GM10847 (cell line): Measurements from ENCODE around the gene NCKAP5.

Experiments
- POLR2A ChIP-seq: IDR thresholded peaks from 2 replicates; pipeline ENCODE4 v1.6.1; 2011; ENCODE audit not compliant: insufficient read length; ENCODE audit errors: extremely low read depth

Gene NCKAP5

GRCh38 chr2:132911726-132912724 is 656.2 kb downstream of the NCKAP5 start:
- TF ChIP-seq POLR2A = no peak

- no peak for TF ChIP-seq POLR2A
These were observed 657.8 kb downstream of the NCKAP5 start for GRCh38 chr2:132910432-132910831.

GRCh38 chr2:132909427-132909826 is 658.8 kb downstream of the NCKAP5 start:
- TF ChIP-seq POLR2A = no peak

DNA sequence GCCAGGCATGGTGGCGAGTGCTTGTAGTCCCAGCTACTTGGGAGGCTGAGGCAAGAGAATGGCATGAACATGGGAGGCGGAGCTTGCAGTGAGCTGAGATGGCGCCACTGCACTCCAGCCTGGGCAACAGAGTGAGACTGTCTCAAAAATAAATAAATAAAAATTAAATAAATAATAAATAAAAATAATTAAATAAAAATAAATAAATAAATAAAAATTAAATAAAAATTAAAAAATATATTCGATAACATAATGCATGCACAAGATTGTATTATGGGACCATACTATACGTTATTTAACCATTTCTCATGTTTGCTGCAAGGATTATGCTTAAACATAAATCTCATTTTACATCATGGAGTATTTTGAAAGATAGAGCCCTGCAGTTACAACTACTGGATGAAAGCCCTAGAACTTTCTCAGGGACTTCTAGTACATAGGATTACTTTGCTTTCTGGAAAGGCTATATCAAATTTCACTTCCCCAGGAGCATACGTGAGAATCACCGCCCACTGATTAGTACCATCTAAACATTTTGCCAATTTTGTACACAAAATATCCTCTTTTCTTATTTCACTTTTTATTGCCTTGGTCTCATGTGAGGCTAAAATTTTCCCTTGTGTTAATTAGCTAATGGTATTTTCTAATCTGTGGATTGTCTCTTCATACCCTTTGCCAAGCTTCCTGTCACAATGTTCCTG is 664.0 kb downstream of the NCKAP5 start:
- no peak for TF ChIP-seq POLR2A

GRCh38 chr2:132902626-132903025 is 665.6 kb downstream of the NCKAP5 start:
- no peak for TF ChIP-seq POLR2A

- TF ChIP-seq POLR2A = no peak
These were observed 666.6 kb downstream of the NCKAP5 start for GRCh38 chr2:132901661-132902060.

GRCh38 chr2:132897111-132897510 is 671.2 kb downstream of the NCKAP5 start:
- TF ChIP-seq POLR2A = no peak

DNA sequence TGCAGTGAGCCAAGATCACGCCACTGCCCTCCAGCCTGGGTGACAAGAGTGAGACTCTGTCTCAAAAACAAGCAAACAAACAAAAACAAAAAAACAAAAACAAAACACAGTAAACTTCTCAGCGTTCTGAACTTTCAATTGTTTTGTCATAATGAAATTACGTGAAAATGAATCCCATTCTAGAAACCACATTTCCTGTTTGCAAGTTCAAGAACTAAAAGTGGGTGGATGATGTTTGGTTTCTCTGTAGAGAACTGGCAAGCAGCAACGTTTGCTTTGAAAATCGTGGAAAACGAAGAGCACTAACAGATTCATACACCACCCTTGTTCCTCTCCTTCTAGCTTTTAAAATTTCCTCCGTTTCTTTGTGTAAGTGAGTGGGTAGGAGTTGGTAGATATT is 672.2 kb downstream of the NCKAP5 start:
- TF ChIP-seq POLR2A = no peak

- TF ChIP-seq POLR2A = no peak
These were observed 676.8 kb downstream of the NCKAP5 start for GRCh38 chr2:132891498-132891897.

DNA sequence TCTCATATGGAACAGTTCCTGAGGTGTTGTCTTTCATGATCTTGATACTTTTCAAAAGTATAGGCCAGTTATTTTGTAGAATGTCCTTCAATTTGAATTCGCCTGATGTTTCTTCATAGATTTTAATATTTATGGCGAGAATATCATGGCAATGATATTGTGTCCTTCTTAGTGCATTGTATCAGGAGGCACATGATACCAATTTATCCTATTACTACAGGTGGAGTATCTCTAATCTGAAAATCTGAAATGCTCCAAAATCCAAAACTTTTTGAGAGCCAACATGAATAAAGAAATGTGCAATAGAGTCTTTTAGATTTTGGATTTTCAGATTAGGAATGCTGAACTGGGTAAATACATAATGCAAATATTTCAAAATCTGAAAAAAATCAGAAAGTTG is 681.7 kb downstream of the NCKAP5 start:
- no peak for TF ChIP-seq POLR2A

DNA sequence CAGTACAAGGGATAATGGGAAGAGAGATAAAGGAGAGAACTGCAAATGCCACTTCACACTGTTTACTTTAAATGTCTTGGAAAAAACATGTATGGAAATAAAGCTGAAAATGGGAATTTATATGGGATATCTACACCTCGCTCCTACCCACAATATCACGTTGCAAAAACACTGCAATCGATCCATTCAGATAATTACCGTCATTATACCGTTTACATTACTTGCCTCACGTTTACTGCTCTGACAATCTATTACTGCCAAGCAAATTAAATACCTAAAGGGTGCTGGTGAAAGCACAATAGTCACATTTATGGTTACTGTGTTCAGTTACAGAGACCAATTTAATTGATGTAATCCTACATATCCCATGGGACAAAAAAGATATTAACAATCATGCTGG is 683.6 kb downstream of the NCKAP5 start:
- TF ChIP-seq POLR2A = no peak

DNA sequence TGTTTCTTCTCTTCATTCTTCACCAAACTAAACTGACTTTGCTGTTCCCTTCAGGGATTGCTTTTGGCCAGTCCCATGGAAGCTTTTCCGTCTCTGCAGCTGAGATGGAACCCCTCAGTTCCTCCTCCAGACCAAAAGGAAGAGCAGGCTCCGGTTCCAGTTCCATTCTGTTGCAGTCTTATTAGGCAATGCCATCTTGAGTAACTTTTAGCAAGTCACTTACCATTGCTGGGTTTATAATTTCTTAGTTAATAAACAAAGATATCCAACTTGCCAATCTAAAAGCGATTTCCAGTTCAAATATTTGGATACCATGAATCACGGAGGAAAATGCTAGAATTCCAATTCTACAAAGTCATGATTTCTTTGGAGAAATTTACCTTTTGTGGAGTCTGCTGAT is 684.0 kb downstream of the NCKAP5 start:
- no peak for TF ChIP-seq POLR2A

- TF ChIP-seq POLR2A = no peak
These were observed 684.8 kb downstream of the NCKAP5 start for GRCh38 chr2:132883430-132883829.

GRCh38 chr2:132881546-132881945 is 686.7 kb downstream of the NCKAP5 start:
- no peak for TF ChIP-seq POLR2A

DNA sequence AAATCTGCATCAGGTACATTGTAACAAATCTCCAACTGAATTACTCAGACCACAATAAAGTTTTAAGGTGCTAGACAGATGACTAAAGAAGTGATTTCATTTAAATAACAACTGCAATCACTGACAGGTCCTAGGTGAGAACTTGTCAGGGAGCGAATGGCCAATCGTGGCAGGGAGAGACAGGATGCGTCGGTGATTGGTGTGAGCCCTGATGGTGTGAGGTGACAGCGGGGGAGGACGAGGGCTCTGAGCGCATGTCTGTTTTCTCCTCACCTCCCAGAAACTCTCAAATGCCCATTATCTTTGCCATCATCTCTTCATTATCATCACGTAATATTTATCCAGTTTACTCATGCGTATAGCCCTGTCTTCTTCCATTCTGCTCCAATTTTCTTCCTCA is 690.3 kb downstream of the NCKAP5 start:
- TF ChIP-seq POLR2A = no peak

DNA sequence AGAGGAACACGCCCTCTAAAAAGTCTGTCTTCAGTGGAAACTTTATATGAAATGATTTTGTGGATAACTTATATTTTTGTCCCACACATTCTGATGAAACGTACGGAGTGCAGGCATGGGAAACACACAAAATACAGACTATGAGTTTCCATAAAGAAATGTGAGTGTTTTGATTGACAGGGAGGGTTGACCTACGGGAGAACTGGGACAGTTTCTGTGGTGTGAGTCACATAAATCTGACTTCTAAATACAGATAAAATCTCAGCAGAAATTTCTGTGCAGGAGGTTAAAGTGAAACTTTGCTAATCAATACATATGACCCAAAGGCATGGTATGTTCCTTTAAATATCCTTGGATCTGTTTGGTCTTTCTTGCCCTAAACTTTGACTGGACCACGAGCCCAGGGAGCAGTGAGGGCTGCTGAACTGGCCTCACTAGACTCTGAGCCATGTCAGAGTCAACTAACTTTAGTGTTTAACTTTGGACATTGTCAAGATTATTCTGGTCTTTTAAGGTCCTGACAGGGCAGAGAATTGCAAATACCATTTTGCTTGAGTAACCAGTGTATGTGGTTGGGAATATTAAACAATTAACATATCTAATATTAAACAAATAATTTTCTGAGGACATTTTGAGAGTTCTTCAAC is 691.4 kb downstream of the NCKAP5 start:
- no peak for TF ChIP-seq POLR2A
